HCT116 (cell line): ENCODE results near the gene SPANXC.

Experiments used
- CEBPB ChIP-seq: IDR thresholded peaks from 2 replicates; pipeline ENCODE4 v1.6.1; 2012; ENCODE audit warnings: low read depth
- CTCF ChIP-seq, 3 experiments: fragments of 200-600 bp in 1 of 3; sonication (generic) in 1 of 3; IDR thresholded peaks in 2 of 3; conservative IDR thresholded peaks in 1 of 3; 2 replicates each; pipeline ENCODE4 v1.5.1; 2012 to 2017; ENCODE audit warnings: low read depth in 2 of 3, low read length in 2 of 3, antibody characterized with exemption in 1 of 3, borderline replicate concordance in 1 of 3, control low read depth in 1 of 3, mild to moderate bottlenecking in 1 of 3, mixed read lengths in 1 of 3, mixed run types in 1 of 3, moderate library complexity in 1 of 3; ENCODE audit not compliant: insufficient read depth in 1 of 3
- EZH2 ChIP-seq: fragments of 200-600 bp; sonication (generic); IDR thresholded peaks from 2 replicates; pipeline ENCODE4 v1.6.1; 2017; ENCODE audit warnings: antibody characterized with exemption, mixed run types
- MAX ChIP-seq: IDR thresholded peaks from 2 replicates; pipeline ENCODE4 v1.6.1; 2012
- POLR2A ChIP-seq: IDR thresholded peaks from 2 replicates; pipeline ENCODE4 v1.7.0; 2011; ENCODE audit warnings: borderline replicate concordance; ENCODE audit not compliant: insufficient read depth, insufficient read length; ENCODE audit errors: extremely low read depth
- RAD21 ChIP-seq: IDR thresholded peaks from 2 replicates; pipeline ENCODE4 v1.6.1; 2012; ENCODE audit warnings: low read depth, mild to moderate bottlenecking
- REST ChIP-seq: IDR thresholded peaks from 2 replicates; pipeline ENCODE4 v1.6.1; 2012; ENCODE audit warnings: low read depth
- SIN3A ChIP-seq: IDR thresholded peaks from 2 replicates; pipeline ENCODE4 v1.6.1; 2012; ENCODE audit warnings: low read depth
- SRF ChIP-seq: IDR thresholded peaks from 2 replicates; pipeline ENCODE4 v1.6.1; 2012; ENCODE audit warnings: low read depth
- YY1 ChIP-seq: IDR thresholded peaks from 2 replicates; pipeline ENCODE4 v1.6.1; 2011; ENCODE audit warnings: low read length, low read depth, moderate library complexity, mild to moderate bottlenecking; ENCODE audit not compliant: insufficient replicate concordance; ENCODE audit errors: extremely low read depth
- ZNF274 ChIP-seq: fragments of 200-500 bp; sonication (Bioruptor generic); IDR thresholded peaks from 2 replicates; pipeline ENCODE4 v1.6.1; 2014; ENCODE audit warnings: mild to moderate bottlenecking, low read depth, low read length, inconsistent platforms

GRCh38 chrX:141201962-141202361 is 40.4 kb downstream of the SPANXC start:
- TF ChIP-seq POLR2A (no peak), YY1 (no peak), EZH2 (no peak), CTCF (IDR thresholded peaks at IDR 0.05 in 2 of 3, conservative IDR thresholded peaks at IDR 0.05 in 1 of 3; ENCODE audit: borderline replicate concordance in 1 of 3, insufficient read depth in 1 of 3, low read depth in 2 of 3, low read length in 2 of 3) (no peak), SIN3A (no peak), ZNF274 (no peak), SRF (no peak), RAD21 (no peak), MAX (no peak), REST (no peak), CEBPB (no peak)
